Liver (tissue), 9 donors: ENCODE measurements around the gene ANKFY1. TPM values are rescaled to one million over a fixed set of nuclear protein-coding genes. Genes with fewer than 3 reads are reported as not detected.

ENCODE experiments used
- DNase-seq: peaks from one replicate; pipeline ENCODE4 v3.0.0-alpha.2; 2017; ENCODE audit warnings: low spot score
- H3K27ac ChIP-seq, 2 donors: one replicate each; pipeline ENCODE4 v1.7.0; 2013; ENCODE audit warnings: inconsistent platforms in 2 of 2, low read length in 2 of 2, control low read depth in 1 of 2, low read depth in 1 of 2, mild to moderate bottlenecking in 1 of 2
- H3K27me3 ChIP-seq, 4 donors: one replicate each; pipeline versions ENCODE4 v1.6.1 to v1.7.0; 2013; ENCODE audit warnings: low read length in 3 of 4, inconsistent platforms in 1 of 4, mild to moderate bottlenecking in 1 of 4, moderate library complexity in 1 of 4; ENCODE audit not compliant: control insufficient read depth in 4 of 4, insufficient read depth in 4 of 4
- H3K36me3 ChIP-seq, 4 donors: one replicate each; pipeline versions ENCODE4 v1.6.1 to v1.7.0; 2013; ENCODE audit warnings: low read length in 3 of 4, mild to moderate bottlenecking in 3 of 4, low read depth in 1 of 4, moderate library complexity in 1 of 4; ENCODE audit not compliant: control insufficient read depth in 4 of 4, insufficient read depth in 3 of 4
- H3K4me1 ChIP-seq, 4 donors: one replicate each; pipeline versions ENCODE4 v1.6.1 to v1.7.0; 2013; ENCODE audit warnings: low read length in 3 of 4, mild to moderate bottlenecking in 3 of 4, moderate library complexity in 1 of 4; ENCODE audit not compliant: control insufficient read depth in 4 of 4, insufficient read depth in 4 of 4
- H3K4me3 ChIP-seq, 3 donors: one replicate each; pipeline versions ENCODE4 v1.6.1 to v1.7.0; 2013; ENCODE audit warnings: low read length in 3 of 3, control low read depth in 1 of 3, low read depth in 1 of 3, mild to moderate bottlenecking in 1 of 3
- H3K9ac ChIP-seq, 2 donors: one replicate each; pipeline ENCODE4 v1.7.0; 2013; ENCODE audit warnings: low read length in 2 of 2, mild to moderate bottlenecking in 2 of 2, moderate library complexity in 2 of 2, control low read depth in 1 of 2, low read depth in 1 of 2
- H3K9me3 ChIP-seq, 4 donors: one replicate each; pipeline versions ENCODE4 v1.6.1 to v1.7.0; 2013; ENCODE audit warnings: low read length in 3 of 4; ENCODE audit not compliant: control insufficient read depth in 4 of 4
- ATF3 ChIP-seq: IDR thresholded peaks from 2 replicates; pipeline ENCODE4 v1.6.1; 2016; ENCODE audit warnings: antibody characterized with exemption
- CTCF ChIP-seq: fragments of 150-350 bp; IDR thresholded peaks from 2 replicates; pipeline ENCODE4 v1.5.1; 2017; ENCODE audit warnings: improper control_type of control experiment, low read depth, low read length; ENCODE audit not compliant: missing input control
- EGR1 ChIP-seq, 2 donors: IDR thresholded peaks; 2 replicates each; pipeline ENCODE4 v1.6.1; 2016 to 2018; ENCODE audit warnings: antibody characterized with exemption in 2 of 2, low read depth in 2 of 2
- FOXA1 ChIP-seq: IDR thresholded peaks from 2 replicates; pipeline ENCODE4 v1.6.1; 2016; ENCODE audit warnings: antibody characterized with exemption
- FOXA2 ChIP-seq: IDR thresholded peaks from 2 replicates; pipeline ENCODE4 v1.6.1; 2016; ENCODE audit warnings: antibody characterized with exemption
- GABPA ChIP-seq, 2 donors: IDR thresholded peaks in 1 of 2; conservative IDR thresholded peaks in 1 of 2; 2 replicates each; pipeline ENCODE4 v1.6.1; 2016; ENCODE audit warnings: antibody characterized with exemption in 2 of 2, mild to moderate bottlenecking in 1 of 2, moderate library complexity in 1 of 2
- HNF4A ChIP-seq, 2 donors: conservative IDR thresholded peaks; 2 replicates each; pipeline ENCODE4 v1.6.1; 2016; ENCODE audit warnings: antibody characterized with exemption in 2 of 2, mild to moderate bottlenecking in 2 of 2
- HNF4G ChIP-seq: IDR thresholded peaks from 2 replicates; pipeline ENCODE4 v1.6.1; 2016; ENCODE audit warnings: antibody characterized with exemption
- JUND ChIP-seq, 2 donors: IDR thresholded peaks; 2 replicates each; pipeline ENCODE4 v1.6.1; 2016; ENCODE audit warnings: antibody characterized with exemption in 2 of 2
- NR2F2 ChIP-seq: IDR thresholded peaks from 2 replicates; pipeline ENCODE4 v1.6.1; 2016; ENCODE audit warnings: antibody characterized with exemption
- RAD21 ChIP-seq, 2 donors: IDR thresholded peaks; 2 replicates each; pipeline ENCODE4 v1.6.1; 2016; ENCODE audit warnings: antibody characterized with exemption in 2 of 2, mild to moderate bottlenecking in 2 of 2
- REST ChIP-seq: IDR thresholded peaks from 2 replicates; pipeline ENCODE4 v1.6.1; 2016; ENCODE audit warnings: antibody characterized with exemption, mild to moderate bottlenecking
- RXRA ChIP-seq, 2 donors: IDR thresholded peaks; 2 replicates each; pipeline ENCODE4 v1.6.1; 2017 to 2018; ENCODE audit warnings: antibody characterized with exemption in 2 of 2, mild to moderate bottlenecking in 1 of 2
- SP1 ChIP-seq: IDR thresholded peaks from 2 replicates; pipeline ENCODE4 v1.6.1; 2018; ENCODE audit warnings: antibody characterized with exemption, mild to moderate bottlenecking
- TAF1 ChIP-seq: conservative IDR thresholded peaks from 2 replicates; pipeline ENCODE4 v1.6.1; 2016; ENCODE audit warnings: antibody characterized with exemption, mild to moderate bottlenecking
- WGBS: extraction: QIAGEN DNeasy Blood & Tissue Kit; methylation state at CpG from one replicate; pipeline ENCODE4 v1.1.7; 2013; 5-methylcytosine and 5-hydroxymethylcytosine counted together
- polyA plus RNA-seq, 2 donors: library from polyadenylated mRNA; stranded (reverse) in 1 of 2; unstranded in 1 of 2; fragments of 200-250 nt in 1 of 2; fragments of >200 nt in 1 of 2; fragmentation: Nextera tagmentation in 1 of 2; extraction: Ambion mirVana in 1 of 2; gene quantifications; one replicate each; pipeline versions ENCODE4 v1.2.1 to v1.2.3, GENCODE V29; 2013 to 2015
- total RNA-seq, 2 donors: library from RNA; depleted of rRNA; stranded (reverse); fragments of >200 nt; gene quantifications; one replicate each; pipeline ENCODE4 v1.2.3, GENCODE V29; 2014
- donor health status: healthy.
- donor health status: healthy.
- donor health status: healthy.
- donor health status: healthy.
- donor health status: healthy.

ANKFY1 gene
- total and polyA plus RNA-seq, 4 donors: 6.8 to 38.6 (median 21.9) TPM

GRCh38 chr17:4161192-4161966 lies 102.4 kb downstream of the ANKFY1 start:
- DNase-seq: no peak
- TF ChIP-seq SP1 (no peak), EGR1 (IDR thresholded peaks at IDR 0.05; ENCODE audit: low read depth in 2 of 2) (no peak), HNF4A (conservative IDR thresholded peaks at IDR 0.05) (no peak), REST (no peak), JUND (IDR thresholded peaks at IDR 0.05) (no peak), RXRA (IDR thresholded peaks at IDR 0.05) (no peak), HNF4G (no peak)
- peaks cover 0 to 3% (median 0%) of the 10 kb centered on the region in 4 donors for H3K4me1 ChIP-seq
- H3K27ac ChIP-seq: no peak overlapping the region
- 79% methylated on average over 7 of the region's 7 CpGs for WGBS
- H3K9me3 ChIP-seq: no peaks in the 10 kb centered on the region
- peaks cover 0 to 49% (median 9%) of the 10 kb centered on the region in 4 donors for H3K36me3 ChIP-seq
- no peaks in the 10 kb centered on the region for H3K27me3 ChIP-seq
- no peak overlapping the region for H3K4me3 ChIP-seq
- H3K9ac ChIP-seq: no peak overlapping the region

- H3K4me1 ChIP-seq: peaks cover 0 to 3% (median 0%) of the 10 kb centered on the region in 4 donors
- WGBS: 97% methylated on average over 19 of the region's 19 CpGs
- TF ChIP-seq HNF4G: no peak
- TF ChIP-seq REST: no peak
- TF ChIP-seq TAF1: no peak
- TF ChIP-seq FOXA2: no peak
- no peak for TF ChIP-seq SP1
- TF ChIP-seq RAD21 (IDR thresholded peaks at IDR 0.05): no peak
- no peak for TF ChIP-seq ATF3
- TF ChIP-seq NR2F2: no peak
- TF ChIP-seq EGR1 (IDR thresholded peaks at IDR 0.05; ENCODE audit: low read depth in 2 of 2): no peak
- TF ChIP-seq JUND (IDR thresholded peaks at IDR 0.05): no peak
- no peak for TF ChIP-seq HNF4A (conservative IDR thresholded peaks at IDR 0.05)
- TF ChIP-seq CTCF: no peak
- no peak for TF ChIP-seq GABPA (IDR thresholded peaks at IDR 0.05 in 1 of 2, conservative IDR thresholded peaks at IDR 0.05 in 1 of 2)
- TF ChIP-seq FOXA1: no peak
- no peak overlapping the region for H3K4me3 ChIP-seq
- no peaks in the 10 kb centered on the region for H3K9me3 ChIP-seq
- H3K9ac ChIP-seq: no peak overlapping the region
- H3K36me3 ChIP-seq: peaks cover 0 to 53% (median 12%) of the 10 kb centered on the region in 4 donors
- H3K27me3 ChIP-seq: no peaks in the 10 kb centered on the region
- no peak overlapping the region for H3K27ac ChIP-seq
- DNase-seq: no peak
Measured at GRCh38 chr17:4160294-4160859, 103.4 kb downstream of the ANKFY1 start.
